IMR-90 (cell line): ENCODE data around the gene CRBN. TPM values are rescaled to one million over a fixed set of nuclear protein-coding genes. Genes with fewer than 3 reads are reported as not detected.

Experiments
- ATAC-seq: fragments of 200-7000 bp; cut with Tn5 transposase; 2 replicates; pipeline ENCODE4 v1.9.1; 2020; ENCODE audit warnings: low read depth, mild to moderate bottlenecking, moderate library complexity
- BruUV-seq: library from RNA; stranded (reverse); fragments of 400-500 nt; replicated peaks from 2 replicates; lab custom pipeline; 2021; lab: Mats Ljungman, UMichigan
- CTCF ChIA-PET: fragments of 300-600 bp; formaldehyde crosslinking; extraction: SDS; loops from one replicate; lab custom pipeline; 2021; ENCODE audit warnings: antibody characterized with exemption; lab: Yijun Ruan, JAX
- POLR2A ChIA-PET: fragments of 300-600 bp; sonication (Branson Sonifier 250); formaldehyde crosslinking; loops from one replicate; lab custom pipeline; 2022; ENCODE audit warnings: antibody characterized with exemption; ENCODE audit not compliant: unreplicated experiment; lab: Charles Lee
- DNase-seq: peaks from one replicate; pipeline ENCODE4 v3.0.0; 2013
- H2AFZ ChIP-seq: replicated peaks from 2 replicates; pipeline ENCODE3; 2013; ENCODE audit warnings: low read length, mild to moderate bottlenecking; ENCODE audit not compliant: poor library complexity
- H2AK5ac ChIP-seq: 2 replicates; pipeline ENCODE4 v1.6.1; 2013; ENCODE audit warnings: low read depth, low read length, inconsistent platforms
- H2AK9ac ChIP-seq: replicated peaks from 2 replicates; pipeline ENCODE3; 2013; ENCODE audit warnings: mild to moderate bottlenecking, low read depth, low read length, moderate library complexity; ENCODE audit not compliant: poor library complexity
- H2BK120ac ChIP-seq: 2 replicates; pipeline ENCODE4 v1.6.1; 2013; ENCODE audit warnings: low read depth, low read length, inconsistent platforms
- H2BK15ac ChIP-seq: 3 replicates; pipeline ENCODE4 v1.6.1; 2013; ENCODE audit warnings: low read depth, low read length, inconsistent platforms
- H2BK20ac ChIP-seq: 2 replicates; pipeline ENCODE4 v1.6.1; 2013; ENCODE audit warnings: low read depth, mild to moderate bottlenecking, inconsistent platforms, low read length, moderate library complexity
- H2BK5ac ChIP-seq: 2 replicates; pipeline ENCODE4 v1.6.1; 2013; ENCODE audit warnings: mild to moderate bottlenecking, low read depth, low read length, inconsistent platforms; ENCODE audit not compliant: poor library complexity, severe bottlenecking
- H3K14ac ChIP-seq: replicated peaks from 2 replicates; pipeline ENCODE4 v1.6.1; 2013; ENCODE audit warnings: low read depth, low read length, inconsistent platforms
- H3K18ac ChIP-seq: 2 replicates; pipeline ENCODE4 v1.6.1; 2013; ENCODE audit warnings: low read depth, low read length, control low read depth
- H3K23ac ChIP-seq: 2 replicates; pipeline ENCODE4 v1.6.1; 2013; ENCODE audit warnings: low read depth, low read length, inconsistent platforms
- H3K27ac ChIP-seq: 2 replicates; pipeline ENCODE4 v1.5.1; 2013; ENCODE audit warnings: mild to moderate bottlenecking, control low read depth, low read length; ENCODE audit not compliant: insufficient read depth
- H3K27me3 ChIP-seq: 2 replicates; pipeline ENCODE4 v1.6.1; 2013; ENCODE audit warnings: low read length; ENCODE audit not compliant: control insufficient read depth, insufficient read depth
- H3K36me3 ChIP-seq: 2 replicates; pipeline ENCODE4 v1.6.1; 2013; ENCODE audit warnings: low read length, mixed read lengths; ENCODE audit not compliant: control insufficient read depth, insufficient read depth
- H3K4ac ChIP-seq: 2 replicates; pipeline ENCODE4 v1.6.1; 2013; ENCODE audit warnings: low read depth, low read length, inconsistent platforms
- H3K4me1 ChIP-seq: 2 replicates; pipeline ENCODE4 v1.6.1; 2013; ENCODE audit warnings: low read length, mixed read lengths; ENCODE audit not compliant: control insufficient read depth, insufficient read depth
- H3K4me2 ChIP-seq: 2 replicates; pipeline ENCODE4 v1.6.1; 2013; ENCODE audit warnings: low read depth, mild to moderate bottlenecking, control low read depth, low read length, moderate library complexity
- H3K4me3 ChIP-seq: 2 replicates; pipeline ENCODE4 v1.5.1; 2013; ENCODE audit warnings: low read depth, mild to moderate bottlenecking, control low read depth, low read length, moderate library complexity; ENCODE audit not compliant: insufficient read depth
- H3K56ac ChIP-seq: 2 replicates; pipeline ENCODE4 v1.6.1; 2013; ENCODE audit warnings: low read length, inconsistent platforms; ENCODE audit not compliant: insufficient read depth; ENCODE audit errors: extremely low read depth
- H3K79me1 ChIP-seq, 2 experiments: 2 replicates each; pipeline ENCODE4 v1.6.1; 2013; ENCODE audit warnings: low read length in 2 of 2, inconsistent platforms in 1 of 2, low read depth in 1 of 2
- H3K9ac ChIP-seq: 2 replicates; pipeline ENCODE4 v1.6.1; 2013; ENCODE audit warnings: low read depth, low read length, control low read depth
- H3K9me1 ChIP-seq: 2 replicates; pipeline ENCODE4 v1.6.1; 2013; ENCODE audit warnings: low read length, inconsistent platforms; ENCODE audit not compliant: insufficient read depth
- H3K9me3 ChIP-seq: 2 replicates; pipeline ENCODE4 v1.6.1; 2013; ENCODE audit warnings: low read length; ENCODE audit not compliant: control insufficient read depth, insufficient read depth
- H4K20me1 ChIP-seq: 2 replicates; pipeline ENCODE4 v1.6.1; 2013; ENCODE audit warnings: low read length, inconsistent platforms; ENCODE audit not compliant: insufficient read depth
- H4K5ac ChIP-seq: 2 replicates; pipeline ENCODE4 v1.6.1; 2013; ENCODE audit warnings: mild to moderate bottlenecking, low read depth, low read length, control low read depth
- H4K8ac ChIP-seq, 2 experiments: 2 replicates each; pipeline ENCODE4 v1.6.1; 2013; ENCODE audit warnings: low read depth in 2 of 2, low read length in 2 of 2, control low read depth in 1 of 2, inconsistent platforms in 1 of 2
- H4K91ac ChIP-seq: 2 replicates; pipeline ENCODE4 v1.6.1; 2013; ENCODE audit warnings: low read depth, low read length, inconsistent platforms; ENCODE audit not compliant: insufficient read depth
- BHLHE40 ChIP-seq: fragments of 150-350 bp; IDR thresholded peaks from 2 replicates; pipeline ENCODE4 v1.6.1; 2016; ENCODE audit warnings: mild to moderate bottlenecking, low read depth, low read length
- CTCF ChIP-seq: conservative IDR thresholded peaks from 2 replicates; pipeline ENCODE4 v1.5.1; 2012; ENCODE audit warnings: mild to moderate bottlenecking, low read depth, low read length, improper control_type of control experiment
- ELK1 ChIP-seq: fragments of 150-350 bp; IDR thresholded peaks from 2 replicates; pipeline ENCODE4 v1.6.1; 2016; ENCODE audit warnings: low read depth, mild to moderate bottlenecking, low read length, moderate library complexity, borderline replicate concordance
- MAFK ChIP-seq: IDR thresholded peaks from 2 replicates; pipeline ENCODE4 v1.6.1; 2012; ENCODE audit warnings: low read depth, low read length, improper control_type of control experiment
- MXI1 ChIP-seq: IDR thresholded peaks from 2 replicates; pipeline ENCODE4 v1.6.1; 2012; ENCODE audit warnings: low read depth, mild to moderate bottlenecking, low read length, moderate library complexity, borderline replicate concordance
- POLR2A ChIP-seq: IDR thresholded peaks from 2 replicates; pipeline ENCODE4 v1.6.1; 2012; ENCODE audit warnings: mild to moderate bottlenecking, low read depth, low read length
- SMC3 ChIP-seq: fragments of 150-350 bp; IDR thresholded peaks from 2 replicates; pipeline ENCODE4 v1.6.1; 2016; ENCODE audit warnings: low read depth, mild to moderate bottlenecking, antibody characterized with exemption, low read length, moderate library complexity
- WGBS, 2 experiments: methylation state at CpG; one replicate each; pipeline versions ENCODE4 v1.1.5 to v1.1.7; 2013; ENCODE audit warnings: missing lambda C conversion rate in 2 of 2; ENCODE audit not compliant: insufficient read length in 1 of 2; ENCODE audit errors: extremely low coverage in 2 of 2; 5-methylcytosine and 5-hydroxymethylcytosine counted together
- dilution Hi-C: fragments of 300-500 bp; cut with HindIII; formaldehyde crosslinking; loops from one replicate; pipeline ENCODE4 v1.14.3; 2018; ENCODE audit warnings: low sequenced_read_pairs; ENCODE audit not compliant: unreplicated experiment
- in situ Hi-C: fragments of 300-500 bp; cut with MboI; formaldehyde crosslinking; loops from 3 replicates; pipeline ENCODE4 v1.14.3; 2019; ENCODE audit warnings: low sequenced_read_pairs, inconsistent platforms, mixed read lengths
- intact Hi-C: fragments of 100-400 bp; cut with micrococcal nuclease; formaldehyde crosslinking; loops from 2 replicates; pipeline ENCODE4 v1.10.0; 2022
- polyA plus RNA-seq, 3 experiments: library from polyadenylated mRNA; depleted of rRNA; stranded (reverse); fragments of >200 nt; gene quantifications; 2 replicates each; pipeline ENCODE4 v1.2.3, GENCODE V29; 2012; ENCODE audit warnings: low replicate concordance in 1 of 3
- total RNA-seq: library from RNA; depleted of rRNA; stranded (reverse); fragments of >200 nt; gene quantifications from 2 replicates; pipeline ENCODE4 v1.2.3, GENCODE V29; 2012

CRBN gene
- total and polyA plus RNA-seq, 2 of the 4 experiments (the other 2 are of a cell fraction), result 21.8 to 33.9 TPM

DNA sequence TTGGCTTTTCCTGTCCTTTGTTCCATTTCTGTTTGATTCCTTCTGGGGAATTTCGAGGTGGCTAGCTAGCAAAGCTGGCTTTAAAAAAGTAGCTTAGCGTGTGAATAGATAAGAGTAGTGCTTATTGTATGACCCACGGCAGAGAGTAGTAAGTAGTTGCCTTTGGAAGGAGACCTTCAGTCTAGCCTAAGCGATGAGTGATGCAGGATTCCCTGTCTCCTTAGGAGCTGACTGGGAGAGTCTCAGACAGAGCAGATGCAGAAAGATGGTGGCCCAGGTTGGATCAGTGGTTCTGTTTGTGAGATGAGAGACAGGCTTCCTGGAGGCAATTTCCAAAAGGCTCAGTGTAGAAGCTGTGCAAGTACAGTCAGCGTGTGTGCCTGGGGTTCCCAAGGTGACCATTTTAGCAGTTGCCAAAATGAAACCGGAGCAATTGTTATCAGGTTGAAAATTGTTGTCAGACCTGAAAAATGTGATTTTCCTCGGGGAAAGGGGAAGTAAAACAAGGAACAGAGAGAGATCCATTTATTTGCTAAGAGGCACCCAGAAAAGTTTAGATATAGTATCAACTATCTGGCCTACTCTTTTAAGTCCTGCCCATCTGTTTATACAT lies 68.6 kb downstream of the CRBN start:
- H3K23ac ChIP-seq, result no peak overlapping the region
- dilution Hi-C loops, result no loop called here
- no peak overlapping the region for H3K4me2 ChIP-seq
- H4K91ac ChIP-seq, result no peak overlapping the region
- no peaks in the 10 kb centered on the region for H3K79me1 ChIP-seq
- DNase-seq (no peak), ATAC-seq (no peak)
- H3K36me3 ChIP-seq, result no peaks in the 10 kb centered on the region
- in situ Hi-C loops, result no loop called here
- no peak overlapping the region for H2AK5ac ChIP-seq
- H2BK20ac ChIP-seq, result no peak overlapping the region
- ChIA-PET CTCF (no interaction called here), POLR2A (no interaction called here)
- intact Hi-C loops, result no loop called here
- H4K5ac ChIP-seq, result no peak overlapping the region
- no peak overlapping the region for H2AK9ac ChIP-seq
- TF ChIP-seq CTCF, result no peak
- no peak for TF ChIP-seq POLR2A
- no peak for TF ChIP-seq MXI1
- TF ChIP-seq BHLHE40, result no peak
- TF ChIP-seq MAFK, result no peak
- TF ChIP-seq ELK1, result no peak
- TF ChIP-seq SMC3, result no peak
- no peak overlapping the region for H2BK15ac ChIP-seq
- no peak overlapping the region for H3K9ac ChIP-seq
- no peak overlapping the region for H3K4me3 ChIP-seq
- no peaks in the 10 kb centered on the region for H3K4me1 ChIP-seq
- no TSS peak for BruUV-seq
- 67% methylated on average over 1 of the region's 7 CpGs; no CpG with 5 or more reads in 1 of the 2 experiments for WGBS, 2 experiments
- no peaks in the 10 kb centered on the region for H3K9me3 ChIP-seq
- H2BK5ac ChIP-seq, result no peak overlapping the region
- no peaks in the 10 kb centered on the region for H3K9me1 ChIP-seq
- H3K4ac ChIP-seq, result no peak overlapping the region
- H2BK120ac ChIP-seq, result no peak overlapping the region
- no peak overlapping the region for H3K56ac ChIP-seq
- no peak overlapping the region for H2AFZ ChIP-seq
- H3K27me3 ChIP-seq, result no peaks in the 10 kb centered on the region
- H3K18ac ChIP-seq, result no peak overlapping the region
- no peak overlapping the region for H3K14ac ChIP-seq
- H3K27ac ChIP-seq, result no peak overlapping the region
- no peak overlapping the region for H4K8ac ChIP-seq
- no peaks in the 10 kb centered on the region for H4K20me1 ChIP-seq
